H1 (cell line): ENCODE measurements around the gene PGM1. TPM values are rescaled to one million over a fixed set of nuclear protein-coding genes. Genes with fewer than 3 reads are reported as not detected.

Experiments used
- CTCF ChIA-PET: fragments of 300-600 bp; sonication (Branson Sonifier 250); formaldehyde crosslinking; loops from one replicate; lab custom pipeline; 2021; ENCODE audit not compliant: partially characterized antibody; lab: Charles Lee
- POLR2A ChIA-PET: fragments of 300-600 bp; sonication (Branson Sonifier 250); formaldehyde crosslinking; loops from one replicate; lab custom pipeline; 2021; ENCODE audit warnings: inconsistent platforms; ENCODE audit not compliant: partially characterized antibody; lab: Charles Lee
- DNase-seq, 2 experiments: peaks; one replicate each; pipeline versions ENCODE4 v3.0.0 to v3.0.0-alpha.2; 2010 to 2022; ENCODE audit warnings: low spot score in 2 of 2, low read depth in 1 of 2, mixed read lengths in 1 of 2
- FAIRE-seq: peaks from 2 replicates; lab custom pipeline; 2011; peaks lifted over from hg19 to GRCh38; lab: Jason Lieb, UNC
- H2AFZ ChIP-seq: 2 replicates; pipeline ENCODE4 v1.8.1; 2012; ENCODE audit warnings: low read length, inconsistent platforms
- H2AK5ac ChIP-seq: 2 replicates; pipeline ENCODE4 v1.6.1; 2013; ENCODE audit warnings: low read depth, low read length
- H2BK120ac ChIP-seq: replicated peaks from 2 replicates; pipeline ENCODE3; 2013; ENCODE audit warnings: low read depth, low read length, inconsistent platforms
- H2BK12ac ChIP-seq: 2 replicates; pipeline ENCODE4 v1.6.1; 2013; ENCODE audit warnings: low read depth, low read length
- H2BK15ac ChIP-seq: 2 replicates; pipeline ENCODE4 v1.6.1; 2013; ENCODE audit warnings: low read length
- H2BK20ac ChIP-seq: 2 replicates; pipeline ENCODE4 v1.6.1; 2013; ENCODE audit warnings: low read length
- H2BK5ac ChIP-seq: 2 replicates; pipeline ENCODE4 v1.6.1; 2013; ENCODE audit warnings: low read depth, low read length
- H3K14ac ChIP-seq: 2 replicates; pipeline ENCODE4 v1.6.1; 2013; ENCODE audit warnings: inconsistent platforms; ENCODE audit not compliant: insufficient read length
- H3K18ac ChIP-seq: 2 replicates; pipeline ENCODE4 v1.6.1; 2013; ENCODE audit warnings: low read length; ENCODE audit errors: extremely low read depth
- H3K23ac ChIP-seq: 2 replicates; pipeline ENCODE4 v1.6.1; 2013; ENCODE audit warnings: inconsistent platforms; ENCODE audit not compliant: insufficient read length
- H3K23me2 ChIP-seq: 2 replicates; pipeline ENCODE4 v1.6.1; 2013; ENCODE audit warnings: low read depth, low read length
- H3K27ac ChIP-seq: 2 replicates; pipeline ENCODE4 v1.6.1; 2011; ENCODE audit warnings: low read depth, low read length, inconsistent platforms
- H3K27me3 ChIP-seq, 4 experiments: replicated peaks in 1 of 4; 1 replicate in 1 of 4; 2 replicates in 3 of 4; pipeline versions ENCODE4 v1.6.1 to v1.8.1; 2011 to 2013; ENCODE audit warnings: low read length in 3 of 4, mild to moderate bottlenecking in 3 of 4, inconsistent platforms in 2 of 4, mixed read lengths in 2 of 4, moderate library complexity in 1 of 4; ENCODE audit not compliant: control insufficient read depth in 3 of 4, insufficient read depth in 3 of 4; ENCODE audit errors: extremely low read depth in 1 of 4
- H3K36me3 ChIP-seq, 4 experiments: 2 replicates each; pipeline versions ENCODE4 v1.6.1 to v1.8.1; 2011 to 2013; ENCODE audit warnings: mild to moderate bottlenecking in 4 of 4, low read length in 3 of 4, moderate library complexity in 2 of 4, control low read depth in 1 of 4, inconsistent platforms in 1 of 4; ENCODE audit not compliant: insufficient read depth in 4 of 4, control insufficient read depth in 2 of 4
- H3K4ac ChIP-seq: replicated peaks from 2 replicates; pipeline ENCODE3; 2013; ENCODE audit warnings: low read length, low read depth, mixed read lengths, inconsistent platforms; ENCODE audit not compliant: insufficient read length
- H3K4me1 ChIP-seq, 4 experiments: replicated peaks in 1 of 4; 1 replicate in 1 of 4; 2 replicates in 3 of 4; pipeline versions ENCODE4 v1.6.1 to v1.8.1; 2011 to 2013; ENCODE audit warnings: low read length in 3 of 4, inconsistent platforms in 2 of 4, mixed read lengths in 1 of 4; ENCODE audit not compliant: insufficient read depth in 4 of 4, control insufficient read depth in 3 of 4
- H3K4me2 ChIP-seq, 2 experiments: 2 replicates each; pipeline versions ENCODE4 v1.6.1 to v1.8.1; 2011 to 2013; ENCODE audit warnings: low read depth in 2 of 2, low read length in 2 of 2, control low read depth in 1 of 2, inconsistent platforms in 1 of 2, mild to moderate bottlenecking in 1 of 2; ENCODE audit not compliant: insufficient read depth in 1 of 2
- H3K4me3 ChIP-seq, 4 experiments: fragments of 200-600, 300-600 bp in 1 of 4; sonication (generic), shearing (Covaris generic), sonication (Bioruptor Twin) in 1 of 4; 2 replicates each; pipeline versions ENCODE4 v1.5.1 to v1.8.1; 2011 to 2016; ENCODE audit warnings: low read length in 4 of 4, low read depth in 3 of 4, control low read depth in 2 of 4, inconsistent platforms in 2 of 4, mild to moderate bottlenecking in 2 of 4, mixed read lengths in 1 of 4, moderate library complexity in 1 of 4; ENCODE audit not compliant: insufficient read depth in 2 of 4; ENCODE audit errors: extremely low read depth in 1 of 4
- H3K56ac ChIP-seq: replicated peaks from 2 replicates; pipeline ENCODE3; 2013; ENCODE audit warnings: low read depth, mild to moderate bottlenecking, mixed read lengths, low read length, inconsistent platforms; ENCODE audit not compliant: insufficient read length
- H3K79me1 ChIP-seq: 2 replicates; pipeline ENCODE4 v1.6.1; 2013; ENCODE audit warnings: low read depth, low read length, control low read depth
- H3K79me2 ChIP-seq, 2 experiments: 2 replicates each; pipeline versions ENCODE4 v1.6.1 to v1.8.1; 2012 to 2013; ENCODE audit warnings: low read length in 2 of 2, mild to moderate bottlenecking in 2 of 2, inconsistent platforms in 1 of 2; ENCODE audit not compliant: insufficient read depth in 2 of 2, control insufficient read depth in 1 of 2
- H3K9ac ChIP-seq, 4 experiments: replicated peaks in 1 of 4; 1 replicate in 1 of 4; 2 replicates in 3 of 4; pipeline versions ENCODE4 v1.6.1 to v1.8.1; 2011 to 2013; ENCODE audit warnings: low read depth in 3 of 4, low read length in 3 of 4, control low read depth in 2 of 4, mild to moderate bottlenecking in 2 of 4, moderate library complexity in 2 of 4, inconsistent platforms in 1 of 4; ENCODE audit errors: extremely low read depth in 1 of 4
- H3K9me3 ChIP-seq, 2 experiments: 2 replicates each; pipeline versions ENCODE4 v1.6.1 to v1.8.1; 2012 to 2013; ENCODE audit warnings: mild to moderate bottlenecking in 2 of 2, moderate library complexity in 2 of 2, control low read depth in 1 of 2, inconsistent platforms in 1 of 2, low read depth in 1 of 2, low read length in 1 of 2, mixed read lengths in 1 of 2; ENCODE audit not compliant: insufficient read depth in 2 of 2
- H4K20me1 ChIP-seq, 2 experiments: replicated peaks in 1 of 2; 2 replicates each; pipeline versions ENCODE3 to v1.8.1; 2011 to 2013; ENCODE audit warnings: inconsistent platforms in 2 of 2, low read length in 2 of 2, mild to moderate bottlenecking in 1 of 2; ENCODE audit not compliant: insufficient read depth in 2 of 2, control insufficient read depth in 1 of 2
- H4K5ac ChIP-seq: 2 replicates; pipeline ENCODE4 v1.6.1; 2013; ENCODE audit warnings: low read length, low read depth, mixed read lengths, inconsistent platforms; ENCODE audit not compliant: insufficient read length
- H4K8ac ChIP-seq: 2 replicates; pipeline ENCODE4 v1.8.0; 2013; ENCODE audit warnings: mild to moderate bottlenecking, moderate library complexity, low read length, inconsistent platforms; ENCODE audit not compliant: insufficient read depth; ENCODE audit errors: extremely low read depth
- H4K91ac ChIP-seq: replicated peaks from 2 replicates; pipeline ENCODE3; 2013; ENCODE audit warnings: low read length, mixed read lengths, inconsistent platforms; ENCODE audit not compliant: insufficient read length
- CEBPB ChIP-seq: IDR thresholded peaks from 2 replicates; pipeline ENCODE4 v1.6.1; 2012; ENCODE audit warnings: low read depth, low read length
- JUN ChIP-seq: IDR thresholded peaks from 2 replicates; pipeline ENCODE4 v1.6.1; 2011; ENCODE audit warnings: low read depth, mild to moderate bottlenecking, improper control_type of control experiment, low read length
- WGBS, 2 experiments: shearing (Covaris generic) in 1 of 2; methylation state at CpG; one replicate each; pipeline versions ENCODE4 v1.1.6 to v1.1.7; 2013 to 2015; ENCODE audit warnings: low lambda C conversion rate in 2 of 2, mixed read lengths in 2 of 2, inconsistent platforms in 1 of 2, low coverage in 1 of 2, missing lambda C conversion rate in 1 of 2; ENCODE audit not compliant: insufficient replicate concordance in 2 of 2, insufficient coverage in 1 of 2, insufficient read length in 1 of 2; ENCODE audit errors: extremely low coverage in 1 of 2, missing lambda C conversion rate in 1 of 2; 5-methylcytosine and 5-hydroxymethylcytosine counted together
- polyA plus RNA-seq, 7 experiments: library from polyadenylated mRNA; depleted of rRNA in 3 of 7; stranded (reverse) in 5 of 7; unstranded in 2 of 7; fragments of >200 nt in 5 of 7; fragments of 200-250 nt in 2 of 7; gene quantifications; 1 replicate in 5 of 7; 2 replicates in 1 of 7; 4 replicates in 1 of 7; pipeline versions ENCODE4 v1.2.1 to v1.2.3, GENCODE V29; 2011 to 2013; ENCODE audit warnings: missing spikeins in 2 of 7, mixed read lengths in 2 of 7
- total RNA-seq: library from RNA; stranded (reverse); fragmentation: NEBNext Ultra II Directional; extraction: Animal tissue kit (Norgen Biotek cat#: 25700); gene quantifications from 2 replicates; pipeline ENCODE4 v1.2.1, GENCODE V29; 2021

Gene PGM1
- total and polyA plus RNA-seq, 2 of the 8 experiments (the other 6 are each of a cell fraction or from before 2014, with no cell fraction given): 33.0 to 65.4 TPM

DNA sequence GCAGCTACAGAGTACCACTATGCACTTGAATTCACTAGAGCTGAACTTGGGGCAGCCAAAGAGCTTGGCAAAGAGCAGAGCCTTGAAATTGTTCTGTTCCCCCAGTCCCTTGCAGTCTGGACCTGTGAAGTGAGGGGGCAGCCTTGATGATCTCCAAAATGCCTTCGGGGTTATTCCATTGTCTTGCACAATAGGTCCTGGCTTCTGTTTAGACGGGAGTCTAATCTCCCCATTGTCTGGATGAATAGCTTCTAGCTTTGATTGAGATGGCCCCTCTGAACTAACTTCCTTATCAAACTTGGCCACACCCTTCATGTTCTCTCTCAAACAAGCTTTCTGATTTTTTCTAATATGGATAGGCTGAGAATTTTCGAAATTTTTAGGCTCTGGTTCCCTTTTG lies 72.6 kb downstream of the PGM1 start:
- TF ChIP-seq CEBPB: peak; percentile 47; the same call in 1 of the 2 replicates
- TF ChIP-seq JUN: no peak
- TF ChIP-seq, all 59 proteins: peak for 1
- H3K56ac ChIP-seq: no peak overlapping the region
- no peak overlapping the region for H4K5ac ChIP-seq
- H3K23me2 ChIP-seq: no peaks in the 10 kb centered on the region; the same call in 1 of the 2 replicates
- no peak overlapping the region for H3K27ac ChIP-seq
- H2BK12ac ChIP-seq: no peak overlapping the region
- H3K18ac ChIP-seq: no peak overlapping the region
- no peak for DNase-seq
- no peak overlapping the region for H4K91ac ChIP-seq
- no peaks in the 10 kb centered on the region for H3K36me3 ChIP-seq
- ChIA-PET POLR2A (no interaction called here), CTCF (interaction anchor here (0.6 to 5.6 kb wide), 9 partner anchors 8 to 1963 kb away, joined by 3 to 19 read pairs (median 3); no protein-coding TSS in a partner anchor)
- H3K9ac ChIP-seq: no peak overlapping the region
- no peak overlapping the region for H2BK5ac ChIP-seq
- no peaks in the 10 kb centered on the region for H4K20me1 ChIP-seq
- H3K23ac ChIP-seq: no peak overlapping the region
- no peak for FAIRE-seq
- H2BK15ac ChIP-seq: no peak overlapping the region
- no peaks in the 10 kb centered on the region for H3K27me3 ChIP-seq
- H2BK120ac ChIP-seq: no peak overlapping the region
- no peak overlapping the region for H2AFZ ChIP-seq
- 0 out of 4 replicates have a peak, but pooled peaks cover 0 to 3% of the 10 kb centered on the region in 2 experiments for H3K9me3 ChIP-seq
- no peak overlapping the region for H4K8ac ChIP-seq
- no peak overlapping the region for H2AK5ac ChIP-seq
- no peak overlapping the region for H3K14ac ChIP-seq
- no peak overlapping the region for H2BK20ac ChIP-seq
- no peak overlapping the region for H3K4me3 ChIP-seq
- 0 out of 7 replicates have a peak, but pooled peaks cover 0 to 2% (median 0%) of the 10 kb centered on the region in 4 experiments for H3K4me1 ChIP-seq
- H3K4ac ChIP-seq: no peak overlapping the region
- WGBS, 2 experiments: 84% methylated on average over 3 of the region's 3 CpGs; no CpG with 5 or more reads in 1 of the 2 experiments
- no peaks in the 10 kb centered on the region for H3K79me1 ChIP-seq
- no peak overlapping the region for H3K4me2 ChIP-seq
- no peaks in the 10 kb centered on the region for H3K79me2 ChIP-seq
